PC-9 (cell line): ENCODE results near the gene ZNF574.

Experiments
- EZH2 ChIP-seq: fragments of 200-600 bp; sonication (generic); IDR thresholded peaks from 2 replicates; pipeline ENCODE4 v1.8.0; 2017; ENCODE audit warnings: antibody characterized with exemption, low read depth
- TF ChIP-seq, protein P1 (sequence below): fragments of 200-600 bp; sonication (generic); conservative IDR thresholded peaks from 2 replicates; pipeline ENCODE4 v1.6.1; 2017; ENCODE audit warnings: mixed run types, antibody characterized with exemption, mild to moderate bottlenecking, moderate library complexity

DNA sequence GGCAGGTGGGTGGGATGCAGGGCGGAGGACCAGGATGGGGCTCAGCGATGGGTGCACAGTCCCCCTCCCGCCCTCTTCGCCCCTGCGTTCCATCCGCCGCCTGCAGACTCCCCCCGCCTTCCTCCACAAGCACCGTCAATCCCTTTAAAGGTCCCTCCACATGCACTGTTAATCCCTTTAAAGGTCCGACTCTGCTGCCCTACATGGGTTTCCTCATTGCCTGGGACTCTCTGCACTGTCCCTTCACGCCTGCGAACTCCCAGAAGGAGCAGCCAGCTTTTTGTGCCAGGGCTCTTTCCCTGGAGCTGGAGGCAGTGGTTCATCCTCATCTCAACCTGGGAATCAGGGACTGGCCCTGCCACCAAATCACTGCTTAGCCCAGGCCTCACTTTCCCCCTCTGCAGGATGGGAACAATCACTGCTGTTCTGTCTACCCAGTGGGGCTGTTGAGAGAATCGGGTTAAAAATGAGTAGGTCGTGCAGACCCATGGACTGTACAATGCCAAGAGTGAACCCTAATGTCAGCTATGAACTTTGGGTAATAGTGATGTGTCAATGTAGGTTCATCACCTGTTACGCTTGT is 20.4 kb downstream of the ZNF574 start:
- no peak for TF ChIP-seq EZH2
- TF ChIP-seq, protein P1, sequence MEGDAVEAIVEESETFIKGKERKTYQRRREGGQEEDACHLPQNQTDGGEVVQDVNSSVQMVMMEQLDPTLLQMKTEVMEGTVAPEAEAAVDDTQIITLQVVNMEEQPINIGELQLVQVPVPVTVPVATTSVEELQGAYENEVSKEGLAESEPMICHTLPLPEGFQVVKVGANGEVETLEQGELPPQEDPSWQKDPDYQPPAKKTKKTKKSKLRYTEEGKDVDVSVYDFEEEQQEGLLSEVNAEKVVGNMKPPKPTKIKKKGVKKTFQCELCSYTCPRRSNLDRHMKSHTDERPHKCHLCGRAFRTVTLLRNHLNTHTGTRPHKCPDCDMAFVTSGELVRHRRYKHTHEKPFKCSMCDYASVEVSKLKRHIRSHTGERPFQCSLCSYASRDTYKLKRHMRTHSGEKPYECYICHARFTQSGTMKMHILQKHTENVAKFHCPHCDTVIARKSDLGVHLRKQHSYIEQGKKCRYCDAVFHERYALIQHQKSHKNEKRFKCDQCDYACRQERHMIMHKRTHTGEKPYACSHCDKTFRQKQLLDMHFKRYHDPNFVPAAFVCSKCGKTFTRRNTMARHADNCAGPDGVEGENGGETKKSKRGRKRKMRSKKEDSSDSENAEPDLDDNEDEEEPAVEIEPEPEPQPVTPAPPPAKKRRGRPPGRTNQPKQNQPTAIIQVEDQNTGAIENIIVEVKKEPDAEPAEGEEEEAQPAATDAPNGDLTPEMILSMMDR = no peak
